OCI-LY7 (cell line): Measurements from ENCODE around the gene MAN1B1. TPM values are rescaled to one million over a fixed set of nuclear protein-coding genes. Genes with fewer than 3 reads are reported as not detected.

Experiments
- BruUV-seq: library from RNA; stranded (reverse); fragments of 400-500 nt; replicated peaks from 2 replicates; lab custom pipeline; 2021; lab: Mats Ljungman, UMichigan
- CTCF ChIA-PET: fragments of 300-600 bp; sonication (Branson Sonifier 250); formaldehyde crosslinking; loops from one replicate; lab custom pipeline; 2022; ENCODE audit warnings: antibody characterized with exemption; ENCODE audit not compliant: unreplicated experiment; lab: Charles Lee
- POLR2A ChIA-PET: fragments of 300-600 bp; sonication (Branson Sonifier 250); formaldehyde crosslinking; loops from one replicate; lab custom pipeline; 2022; ENCODE audit warnings: antibody characterized with exemption; lab: Charles Lee
- DNase-seq: peaks from one replicate; pipeline ENCODE4 v3.0.0-alpha.2; 2015; ENCODE audit warnings: low spot score
- H2AFZ ChIP-seq: fragments of 200-600 bp; sonication (generic), shearing (Covaris generic); 2 replicates; pipeline ENCODE4 v1.6.1; 2014; ENCODE audit warnings: mild to moderate bottlenecking, antibody characterized with exemption, low read length, moderate library complexity
- H3K27ac ChIP-seq: fragments of 200-600 bp; sonication (generic); 2 replicates; pipeline ENCODE4 v1.5.1; 2014; ENCODE audit warnings: mixed run types, low read depth, mild to moderate bottlenecking, moderate library complexity, low read length, inconsistent platforms; ENCODE audit not compliant: poor library complexity, severe bottlenecking
- H3K36me3 ChIP-seq: fragments of 200-600 bp; sonication (generic); 2 replicates; pipeline ENCODE4 v1.6.1; 2014; ENCODE audit warnings: mild to moderate bottlenecking, antibody characterized with exemption, low read length, moderate library complexity, mixed read lengths; ENCODE audit not compliant: insufficient read depth
- H3K4me1 ChIP-seq: fragments of 200-600 bp; sonication (generic); 2 replicates; pipeline ENCODE4 v1.5.1; 2014; ENCODE audit warnings: mild to moderate bottlenecking, low read length; ENCODE audit not compliant: insufficient read depth, poor library complexity, severe bottlenecking
- H3K4me2 ChIP-seq: fragments of 200-600 bp; sonication (generic); 2 replicates; pipeline ENCODE4 v1.6.1; 2014; ENCODE audit warnings: mild to moderate bottlenecking, low read length
- H3K4me3 ChIP-seq: fragments of 200-600 bp; sonication (generic); 2 replicates; pipeline ENCODE4 v1.5.1; 2014; ENCODE audit warnings: mild to moderate bottlenecking, low read depth, low read length; ENCODE audit not compliant: poor library complexity, severe bottlenecking
- H3K79me2 ChIP-seq: fragments of 200-600 bp; sonication (generic); 2 replicates; pipeline ENCODE4 v1.6.1; 2016; ENCODE audit warnings: low read depth, mild to moderate bottlenecking, low read length, moderate library complexity, mixed read lengths; ENCODE audit not compliant: insufficient read depth
- H3K9me2 ChIP-seq: fragments of 200-600 bp; sonication (generic); 2 replicates; pipeline ENCODE4 v1.6.1; 2016; ENCODE audit warnings: mild to moderate bottlenecking, low read length, mixed read lengths; ENCODE audit not compliant: insufficient read depth
- H3K9me3 ChIP-seq: fragments of 200-600 bp; sonication (generic); 2 replicates; pipeline ENCODE4 v1.6.1; 2014; ENCODE audit warnings: mild to moderate bottlenecking, mixed run types, low read length, mixed read lengths
- H4K20me1 ChIP-seq: fragments of 200-600 bp; sonication (generic); 2 replicates; pipeline ENCODE4 v1.6.1; 2014; ENCODE audit warnings: mild to moderate bottlenecking, antibody characterized with exemption, low read length, moderate library complexity, mixed read lengths; ENCODE audit not compliant: insufficient read depth
- CTCF ChIP-seq: fragments of 200-600 bp; sonication (generic); conservative IDR thresholded peaks from 2 replicates; pipeline ENCODE4 v1.5.1; 2014; ENCODE audit warnings: mild to moderate bottlenecking, antibody characterized with exemption, low read length, moderate library complexity, mixed read lengths
- EZH2phosphoT487 ChIP-seq: fragments of 200-600 bp; sonication (generic); IDR thresholded peaks from 2 replicates; pipeline ENCODE4 v1.6.1; 2018; ENCODE audit warnings: low read depth, borderline replicate concordance, mild to moderate bottlenecking, mixed run types, antibody characterized with exemption, low read length, moderate library complexity, mixed read lengths
- intact Hi-C: fragments of 100-400 bp; cut with micrococcal nuclease; formaldehyde crosslinking; loops from one replicate; pipeline ENCODE4 v1.10.0; 2022; ENCODE audit not compliant: unreplicated experiment
- total RNA-seq, 2 experiments: library from RNA; depleted of rRNA in 1 of 2; stranded (reverse); fragments of >200 nt in 1 of 2; shearing (Covaris generic) in 1 of 2; gene quantifications; 2 replicates each; pipeline ENCODE4 v1.2.3, GENCODE V29; 2014 to 2022

Gene MAN1B1
- total RNA-seq, 2 experiments from 2014 or later: 32.7 to 43.4 TPM

GRCh38 chr9:137150617-137151457 lies 64.1 kb downstream of the MAN1B1 start:
- Histone ChIP-seq H2AFZ (no peak overlapping the region), H3K4me3 (peak overlapping the region; percentile 40), H3K79me2 (no peaks in the 10 kb centered on the region), H3K9me2 (no peaks in the 10 kb centered on the region), H4K20me1 (no peaks in the 10 kb centered on the region), H3K27ac (peak overlapping the region; percentile 42), H3K36me3 (no peaks in the 10 kb centered on the region), H3K4me1 (peaks cover 17% of the 10 kb centered on the region), H3K9me3 (no peaks in the 10 kb centered on the region), H3K4me2 (peak overlapping the region; percentile 55)
- no peak for TF ChIP-seq CTCF
- no peak for TF ChIP-seq EZH2phosphoT487
- CTCF ChIA-PET: interaction anchor here (1.7 kb wide), 1 partner anchor 21 kb away, joined by 5 read pairs; no protein-coding TSS in a partner anchor
- BruUV-seq: no TSS peak
- peak; percentile 95 for DNase-seq
- intact Hi-C loops: loop anchor here (1.0 to 10.0 kb wide), 6 partner anchors 22 to 606 kb away; partner anchors contain the start of genes ANAPC2, MAN1B1, NOTCH1 and SSNA1
- POLR2A ChIA-PET: interaction anchor here (0.6 to 3.7 kb wide), 28 partner anchors 8 to 748 kb away, joined by 3 to 52 read pairs (median 5); partner anchors contain the start of gene SSNA1

DNA sequence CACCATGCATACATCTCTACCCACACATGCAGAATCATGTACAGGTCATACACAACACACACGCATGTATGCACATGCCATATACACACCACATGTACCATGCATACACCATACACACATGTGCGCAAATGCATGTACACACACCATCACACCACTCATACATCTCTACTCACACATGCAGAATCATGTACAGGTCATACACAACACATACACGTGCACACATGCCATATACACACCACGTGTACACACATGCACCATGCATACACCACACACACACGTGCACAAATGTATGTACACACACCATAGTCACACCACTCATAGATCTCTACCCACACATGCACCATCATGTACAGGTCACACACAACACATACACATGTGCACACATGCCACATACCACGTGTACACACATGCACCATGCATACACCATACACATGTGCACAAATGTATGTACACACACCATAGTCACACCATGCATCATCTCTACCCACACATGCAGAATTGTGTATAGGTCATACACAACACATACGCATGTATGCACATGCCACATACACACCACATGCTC lies 66.1 kb downstream of the MAN1B1 start:
- H4K20me1 ChIP-seq: no peaks in the 10 kb centered on the region
- H3K79me2 ChIP-seq: no peaks in the 10 kb centered on the region
- H2AFZ ChIP-seq: no peak overlapping the region
- POLR2A ChIA-PET: no interaction called here
- no peak for DNase-seq
- H3K27ac ChIP-seq: no peak overlapping the region
- H3K4me3 ChIP-seq: no peak overlapping the region
- no peaks in the 10 kb centered on the region for H3K9me3 ChIP-seq
- no peaks in the 10 kb centered on the region for H3K36me3 ChIP-seq
- BruUV-seq: no TSS peak
- TF ChIP-seq EZH2phosphoT487 (no peak), CTCF (no peak)
- CTCF ChIA-PET: no interaction called here
- no peaks in the 10 kb centered on the region for H3K9me2 ChIP-seq
- intact Hi-C loops: loop anchor here (5.0 to 10.0 kb wide), 2 partner anchors 36 to 608 kb away; partner anchors contain the start of gene NOTCH1
- H3K4me1 ChIP-seq: peaks cover 31% of the 10 kb centered on the region
- no peak overlapping the region for H3K4me2 ChIP-seq
